ENCODE measurements around the gene FADS6.

The FADS6 gene

DNA sequence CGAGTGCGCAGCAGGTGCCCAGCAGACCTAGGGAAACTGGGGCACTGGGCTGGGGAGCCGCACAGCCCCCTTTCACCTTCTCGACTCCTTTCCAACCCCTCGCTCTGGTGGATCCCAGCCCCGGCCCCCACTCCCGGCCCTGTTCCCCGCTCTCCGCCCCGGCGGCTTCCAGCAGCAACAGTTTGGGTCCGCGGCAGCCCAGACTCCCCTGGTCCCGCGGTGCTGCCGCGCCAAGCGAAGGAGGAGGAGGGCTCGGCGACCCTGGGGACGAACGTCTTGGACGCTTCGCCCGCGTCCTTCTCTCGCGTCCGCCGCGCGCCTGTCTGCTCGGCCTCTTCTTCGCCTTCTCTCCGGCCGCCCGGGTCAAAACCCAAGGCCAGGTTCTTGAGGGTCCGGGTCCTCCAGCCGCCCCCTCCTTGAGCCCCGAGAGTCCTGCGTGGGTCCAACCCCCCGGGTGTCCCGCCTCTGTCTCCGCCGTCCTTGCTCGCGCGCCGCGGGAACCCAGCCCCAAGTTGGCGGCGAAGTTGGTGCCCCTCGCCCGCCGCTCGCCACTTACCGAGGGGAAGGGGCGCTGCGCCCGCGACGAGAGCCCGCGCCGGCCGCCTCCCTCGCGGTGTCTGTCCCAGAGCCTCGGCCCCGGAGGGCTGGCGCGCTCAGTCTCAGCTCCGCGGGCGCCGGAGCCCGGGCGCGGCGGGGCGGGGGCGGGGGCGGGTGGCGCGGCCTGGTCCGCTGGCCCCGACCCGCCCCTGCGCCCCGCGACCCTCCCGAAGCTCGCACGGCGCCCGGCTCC is 32.4 kb downstream of the FADS6 start:
- no peak for DNase-seq (ENCODE audit: low read depth)
- H3K4me3 ChIP-seq (ENCODE audit: low read depth, low read length): no peak overlapping the region
- TF ChIP-seq, protein P1, sequence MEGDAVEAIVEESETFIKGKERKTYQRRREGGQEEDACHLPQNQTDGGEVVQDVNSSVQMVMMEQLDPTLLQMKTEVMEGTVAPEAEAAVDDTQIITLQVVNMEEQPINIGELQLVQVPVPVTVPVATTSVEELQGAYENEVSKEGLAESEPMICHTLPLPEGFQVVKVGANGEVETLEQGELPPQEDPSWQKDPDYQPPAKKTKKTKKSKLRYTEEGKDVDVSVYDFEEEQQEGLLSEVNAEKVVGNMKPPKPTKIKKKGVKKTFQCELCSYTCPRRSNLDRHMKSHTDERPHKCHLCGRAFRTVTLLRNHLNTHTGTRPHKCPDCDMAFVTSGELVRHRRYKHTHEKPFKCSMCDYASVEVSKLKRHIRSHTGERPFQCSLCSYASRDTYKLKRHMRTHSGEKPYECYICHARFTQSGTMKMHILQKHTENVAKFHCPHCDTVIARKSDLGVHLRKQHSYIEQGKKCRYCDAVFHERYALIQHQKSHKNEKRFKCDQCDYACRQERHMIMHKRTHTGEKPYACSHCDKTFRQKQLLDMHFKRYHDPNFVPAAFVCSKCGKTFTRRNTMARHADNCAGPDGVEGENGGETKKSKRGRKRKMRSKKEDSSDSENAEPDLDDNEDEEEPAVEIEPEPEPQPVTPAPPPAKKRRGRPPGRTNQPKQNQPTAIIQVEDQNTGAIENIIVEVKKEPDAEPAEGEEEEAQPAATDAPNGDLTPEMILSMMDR (IDR thresholded peaks at IDR 0.05; ENCODE audit: control insufficient read depth, extremely low read depth, insufficient read depth): no peak

DNA sequence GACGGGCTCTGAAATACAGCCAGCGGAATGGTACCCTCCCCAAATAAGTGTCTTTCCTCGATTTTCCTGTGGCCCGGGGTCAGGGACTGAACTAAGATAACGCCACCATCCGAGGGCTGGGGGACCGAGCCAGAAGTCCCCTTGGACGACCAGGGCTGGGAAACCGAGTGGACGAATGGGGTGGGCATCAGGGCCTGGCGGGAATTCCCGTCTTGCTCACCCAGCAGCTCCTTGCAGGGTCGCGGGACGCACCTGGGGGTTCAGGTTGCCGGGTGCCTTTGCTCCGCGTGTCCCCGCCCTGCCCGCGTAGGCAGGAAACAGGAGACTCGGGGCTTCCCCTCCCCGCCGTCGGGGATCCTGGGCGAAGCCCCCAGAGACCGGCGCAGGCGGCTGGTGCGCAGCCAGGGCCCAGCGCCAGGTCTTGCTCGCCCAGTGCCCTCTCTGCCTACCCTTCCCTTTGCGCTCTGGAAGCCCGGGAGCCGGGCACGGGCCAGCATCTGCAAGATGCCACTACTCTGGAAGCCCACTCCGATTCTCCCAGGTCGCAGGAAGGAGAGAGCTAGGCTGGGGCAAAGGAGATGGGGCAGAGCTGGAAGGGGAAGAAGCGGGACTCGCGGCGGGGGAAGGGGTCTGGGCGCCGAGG is 33.1 kb downstream of the FADS6 start:
- no peak overlapping the region for H3K4me3 ChIP-seq (ENCODE audit: low read depth, low read length)
- no peak for DNase-seq (ENCODE audit: low read depth)
- TF ChIP-seq, protein P1 (IDR thresholded peaks at IDR 0.05; ENCODE audit: control insufficient read depth, extremely low read depth, insufficient read depth): no peak

DNA sequence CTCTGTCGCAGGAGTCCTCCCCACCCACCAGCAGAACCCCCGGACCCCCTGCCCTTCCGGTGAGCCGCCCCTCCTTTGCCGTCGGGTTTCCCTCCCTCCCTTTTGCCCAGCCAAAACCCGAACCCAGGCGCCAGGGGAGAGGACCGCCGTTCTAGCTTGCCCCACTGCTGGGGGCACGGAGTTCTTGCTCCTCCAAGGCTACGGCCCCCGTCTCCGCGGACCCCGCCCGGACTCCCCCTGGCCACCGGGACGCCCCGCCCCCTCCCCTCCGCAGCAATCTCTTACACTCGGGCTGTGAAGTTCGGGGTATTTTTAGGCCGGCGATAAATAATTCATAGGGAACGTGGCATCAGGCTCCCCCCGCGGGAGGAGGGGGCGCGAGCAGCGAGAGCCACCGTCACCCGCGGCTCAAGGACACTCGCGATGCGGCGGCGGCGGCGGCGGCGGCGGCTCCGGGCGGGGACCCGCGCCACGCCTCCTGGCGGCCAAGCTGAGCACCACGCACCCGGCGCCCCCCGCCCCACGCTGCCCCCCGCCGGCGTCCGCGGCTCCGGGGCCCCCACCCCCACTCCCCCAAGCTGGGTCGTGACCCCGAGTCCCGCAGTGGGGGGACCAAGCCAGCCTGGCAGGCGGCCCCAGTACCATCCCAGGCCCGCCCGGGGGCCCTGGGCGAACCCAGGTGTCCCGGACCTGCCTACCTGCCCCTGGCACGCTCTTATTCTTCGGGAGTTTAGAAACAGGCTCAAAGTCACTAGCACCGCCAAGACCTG is 33.8 kb downstream of the FADS6 start, which contains the start of gene GRIN2C:
GRIN2C (minus strand) TSS at position 427 of the 770 bp plus-strand sequence. CDS start 4,793 bp downstream, outside the sequence.
- no peak within 1 kb of the TSS for H3K4me3 ChIP-seq (ENCODE audit: low read depth, low read length)
- TF ChIP-seq, protein P1 (IDR thresholded peaks at IDR 0.05; ENCODE audit: control insufficient read depth, extremely low read depth, insufficient read depth): peak; percentile 61
- DNase-seq (ENCODE audit: low read depth): no peak

DNA sequence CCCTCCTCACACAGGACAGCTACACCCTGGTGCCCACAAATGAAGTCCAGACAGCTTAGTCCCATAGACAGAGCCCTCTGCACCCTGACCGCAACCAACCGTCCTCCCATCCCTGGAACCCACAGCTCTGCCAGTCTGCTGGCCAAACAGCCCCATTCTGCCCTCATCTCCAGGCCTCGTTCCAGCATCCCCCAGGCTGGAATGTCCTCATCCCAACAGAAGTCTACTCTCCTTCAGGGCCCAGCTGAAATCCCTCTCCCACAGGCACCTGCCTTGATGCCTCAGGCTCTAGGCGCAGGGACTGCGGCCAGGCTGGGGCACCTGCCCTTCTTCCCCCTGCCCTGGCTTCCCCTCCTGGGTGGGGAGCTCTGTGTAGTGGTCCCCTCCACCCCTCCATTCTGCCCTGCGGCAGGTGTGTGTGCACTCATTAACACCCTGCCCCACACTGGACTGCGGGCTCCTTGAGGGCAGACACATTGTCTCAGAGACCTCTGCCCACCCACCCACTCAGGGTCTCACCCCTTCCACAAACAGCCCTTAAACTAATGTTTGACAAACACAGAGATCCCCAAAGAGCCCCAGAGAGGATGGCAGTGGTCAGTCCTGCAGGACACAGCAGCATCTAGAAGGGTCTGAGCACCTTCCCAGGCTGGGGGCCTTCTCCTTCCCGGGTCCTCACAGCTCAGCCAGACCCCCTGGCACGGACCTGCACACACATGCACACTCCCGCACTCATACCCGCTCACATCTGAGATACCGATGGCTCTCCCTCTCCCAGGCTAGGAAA is 34.6 kb downstream of the FADS6 start:
- no peak for DNase-seq (ENCODE audit: low read depth)
- TF ChIP-seq, protein P1 (IDR thresholded peaks at IDR 0.05; ENCODE audit: control insufficient read depth, extremely low read depth, insufficient read depth): no peak
- H3K4me3 ChIP-seq (ENCODE audit: low read depth, low read length): no peak overlapping the region

DNA sequence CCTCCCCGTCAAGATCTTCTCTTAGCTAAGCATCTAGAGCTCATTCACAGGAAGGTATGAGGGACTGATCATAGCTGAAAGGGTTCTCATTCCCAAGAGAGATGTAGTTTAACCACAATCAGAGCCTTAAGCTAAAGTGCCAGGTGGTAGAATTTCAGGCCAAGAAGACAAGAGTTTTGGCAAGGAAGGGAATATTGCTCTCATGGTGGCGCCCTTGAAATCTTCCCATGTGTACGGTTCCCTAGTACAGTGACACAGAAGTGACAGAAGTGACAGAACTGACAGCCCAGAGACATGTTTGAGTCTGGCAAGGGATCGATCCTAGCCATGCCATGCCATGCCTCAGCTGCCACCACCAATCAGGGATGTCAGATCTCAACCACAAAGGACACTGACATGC is 36.2 kb downstream of the FADS6 start:
- no peak overlapping the region for H3K4me3 ChIP-seq (ENCODE audit: low read depth, low read length)
- TF ChIP-seq, protein P1 (IDR thresholded peaks at IDR 0.05; ENCODE audit: control insufficient read depth, extremely low read depth, insufficient read depth): no peak
- no peak for DNase-seq (ENCODE audit: low read depth)

DNA sequence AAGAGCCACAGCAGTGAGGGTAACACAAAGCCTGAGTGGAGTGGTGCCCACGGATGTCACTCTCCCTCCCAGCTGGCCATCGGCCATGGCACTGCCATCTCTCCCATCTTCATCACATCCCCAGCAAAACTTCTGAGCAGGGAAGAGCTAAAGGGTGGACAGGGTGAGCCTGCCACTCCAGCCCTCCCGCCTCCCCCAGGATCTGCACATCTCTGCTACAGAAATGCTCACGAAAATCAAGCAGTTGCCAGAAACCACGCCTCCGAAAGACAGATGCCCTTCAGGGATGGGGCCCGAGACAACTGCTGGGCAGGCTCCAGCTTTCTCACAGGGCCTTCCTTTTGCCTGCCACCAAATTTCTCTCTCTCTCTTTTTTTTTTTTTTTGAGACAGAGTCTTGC is 37.3 kb downstream of the FADS6 start:
- TF ChIP-seq, protein P1 (IDR thresholded peaks at IDR 0.05; ENCODE audit: control insufficient read depth, extremely low read depth, insufficient read depth): no peak
- no peak overlapping the region for H3K4me3 ChIP-seq (ENCODE audit: low read depth, low read length)
- DNase-seq (ENCODE audit: low read depth): no peak
